Activated CD8-positive, alpha-beta memory T cell treated with anti-CD3 and anti-CD28 coated beads for 1 hour (primary cell): ENCODE results near the gene SMAD1.
"Not testable (repeated sequence)": the region's sequence is repeated elsewhere in the genome, so short reads cannot be mapped to it uniquely, and the experiment has no call there.

Experiments used
- DNase-seq, 2 donors: peaks; one replicate each; pipeline ENCODE4 v3.0.0-alpha.2; 2020; ENCODE audit warnings: low read depth in 1 of 2; ENCODE audit errors: extremely low read depth in 1 of 2

The SMAD1 gene

GRCh38 chr4:145554691-145555090 is 73.0 kb downstream of the SMAD1 start:
- DNase-seq, result no peak

- no peak for DNase-seq
Measured at GRCh38 chr4:145557720-145558119, 76.1 kb downstream of the SMAD1 start.

- no peak for DNase-seq
Measured at GRCh38 chr4:145563293-145563985, 81.8 kb downstream of the SMAD1 start.

- no peak for DNase-seq
Measured at GRCh38 chr4:145564540-145564939, 82.9 kb downstream of the SMAD1 start.

- no peak for DNase-seq
Measured at GRCh38 chr4:145565328-145565727, 83.7 kb downstream of the SMAD1 start.

GRCh38 chr4:145566086-145566708 is 84.5 kb downstream of the SMAD1 start:
- no peak for DNase-seq

GRCh38 chr4:145566768-145567167 is 85.1 kb downstream of the SMAD1 start:
- DNase-seq, result no peak

GRCh38 chr4:145567516-145567915 is 85.9 kb downstream of the SMAD1 start:
- no peak for DNase-seq

GRCh38 chr4:145574546-145574945 is 92.9 kb downstream of the SMAD1 start:
- not testable (repeated sequence) for DNase-seq

GRCh38 chr4:145580906-145581305 is 99.3 kb downstream of the SMAD1 start:
- DNase-seq, result no peak

GRCh38 chr4:145583191-145584055 is 101.8 kb downstream of the SMAD1 start:
- no peak for DNase-seq

GRCh38 chr4:145587088-145587754 is 105.6 kb downstream of the SMAD1 start:
- DNase-seq, result no peak

GRCh38 chr4:145589381-145589780 is 107.7 kb downstream of the SMAD1 start:
- not testable (repeated sequence) for DNase-seq

GRCh38 chr4:145589916-145590702 is 108.5 kb downstream of the SMAD1 start:
- no peak for DNase-seq

- DNase-seq, result no peak
Measured at GRCh38 chr4:145602129-145602760, 120.6 kb downstream of the SMAD1 start.

GRCh38 chr4:145605941-145606340 is 124.3 kb downstream of the SMAD1 start:
- no peak for DNase-seq
